IMR-90 (cell line): ENCODE measurements around the gene NOL6. TPM values are rescaled to one million over a fixed set of nuclear protein-coding genes. Genes with fewer than 3 reads are reported as not detected.

Experiments used
- ATAC-seq: fragments of 200-7000 bp; cut with Tn5 transposase; 2 replicates; pipeline ENCODE4 v1.9.1; 2020; ENCODE audit warnings: low read depth, mild to moderate bottlenecking, moderate library complexity
- BruUV-seq: library from RNA; stranded (reverse); fragments of 400-500 nt; replicated peaks from 2 replicates; lab custom pipeline; 2021; lab: Mats Ljungman, UMichigan
- CTCF ChIA-PET: fragments of 300-600 bp; formaldehyde crosslinking; extraction: SDS; loops from one replicate; lab custom pipeline; 2021; ENCODE audit warnings: antibody characterized with exemption; lab: Yijun Ruan, JAX
- POLR2A ChIA-PET: fragments of 300-600 bp; sonication (Branson Sonifier 250); formaldehyde crosslinking; loops from one replicate; lab custom pipeline; 2022; ENCODE audit warnings: antibody characterized with exemption; ENCODE audit not compliant: unreplicated experiment; lab: Charles Lee
- DNase-seq: peaks from one replicate; pipeline ENCODE4 v3.0.0; 2013
- H2AFZ ChIP-seq: replicated peaks from 2 replicates; pipeline ENCODE3; 2013; ENCODE audit warnings: low read length, mild to moderate bottlenecking; ENCODE audit not compliant: poor library complexity
- H2AK5ac ChIP-seq: 2 replicates; pipeline ENCODE4 v1.6.1; 2013; ENCODE audit warnings: low read depth, low read length, inconsistent platforms
- H2AK9ac ChIP-seq: replicated peaks from 2 replicates; pipeline ENCODE3; 2013; ENCODE audit warnings: mild to moderate bottlenecking, low read depth, low read length, moderate library complexity; ENCODE audit not compliant: poor library complexity
- H2BK120ac ChIP-seq: 2 replicates; pipeline ENCODE4 v1.6.1; 2013; ENCODE audit warnings: low read depth, low read length, inconsistent platforms
- H2BK15ac ChIP-seq: 3 replicates; pipeline ENCODE4 v1.6.1; 2013; ENCODE audit warnings: low read depth, low read length, inconsistent platforms
- H2BK20ac ChIP-seq: 2 replicates; pipeline ENCODE4 v1.6.1; 2013; ENCODE audit warnings: low read depth, mild to moderate bottlenecking, inconsistent platforms, low read length, moderate library complexity
- H2BK5ac ChIP-seq: 2 replicates; pipeline ENCODE4 v1.6.1; 2013; ENCODE audit warnings: mild to moderate bottlenecking, low read depth, low read length, inconsistent platforms; ENCODE audit not compliant: poor library complexity, severe bottlenecking
- H3K14ac ChIP-seq: replicated peaks from 2 replicates; pipeline ENCODE4 v1.6.1; 2013; ENCODE audit warnings: low read depth, low read length, inconsistent platforms
- H3K18ac ChIP-seq: 2 replicates; pipeline ENCODE4 v1.6.1; 2013; ENCODE audit warnings: low read depth, low read length, control low read depth
- H3K23ac ChIP-seq: 2 replicates; pipeline ENCODE4 v1.6.1; 2013; ENCODE audit warnings: low read depth, low read length, inconsistent platforms
- H3K27ac ChIP-seq: 2 replicates; pipeline ENCODE4 v1.5.1; 2013; ENCODE audit warnings: mild to moderate bottlenecking, control low read depth, low read length; ENCODE audit not compliant: insufficient read depth
- H3K27me3 ChIP-seq: 2 replicates; pipeline ENCODE4 v1.6.1; 2013; ENCODE audit warnings: low read length; ENCODE audit not compliant: control insufficient read depth, insufficient read depth
- H3K36me3 ChIP-seq: 2 replicates; pipeline ENCODE4 v1.6.1; 2013; ENCODE audit warnings: low read length, mixed read lengths; ENCODE audit not compliant: control insufficient read depth, insufficient read depth
- H3K4ac ChIP-seq: 2 replicates; pipeline ENCODE4 v1.6.1; 2013; ENCODE audit warnings: low read depth, low read length, inconsistent platforms
- H3K4me1 ChIP-seq: 2 replicates; pipeline ENCODE4 v1.6.1; 2013; ENCODE audit warnings: low read length, mixed read lengths; ENCODE audit not compliant: control insufficient read depth, insufficient read depth
- H3K4me2 ChIP-seq: 2 replicates; pipeline ENCODE4 v1.6.1; 2013; ENCODE audit warnings: low read depth, mild to moderate bottlenecking, control low read depth, low read length, moderate library complexity
- H3K4me3 ChIP-seq: 2 replicates; pipeline ENCODE4 v1.5.1; 2013; ENCODE audit warnings: low read depth, mild to moderate bottlenecking, control low read depth, low read length, moderate library complexity; ENCODE audit not compliant: insufficient read depth
- H3K56ac ChIP-seq: 2 replicates; pipeline ENCODE4 v1.6.1; 2013; ENCODE audit warnings: low read length, inconsistent platforms; ENCODE audit not compliant: insufficient read depth; ENCODE audit errors: extremely low read depth
- H3K79me1 ChIP-seq, 2 experiments: 2 replicates each; pipeline ENCODE4 v1.6.1; 2013; ENCODE audit warnings: low read length in 2 of 2, inconsistent platforms in 1 of 2, low read depth in 1 of 2
- H3K9ac ChIP-seq: 2 replicates; pipeline ENCODE4 v1.6.1; 2013; ENCODE audit warnings: low read depth, low read length, control low read depth
- H3K9me1 ChIP-seq: 2 replicates; pipeline ENCODE4 v1.6.1; 2013; ENCODE audit warnings: low read length, inconsistent platforms; ENCODE audit not compliant: insufficient read depth
- H3K9me3 ChIP-seq: 2 replicates; pipeline ENCODE4 v1.6.1; 2013; ENCODE audit warnings: low read length; ENCODE audit not compliant: control insufficient read depth, insufficient read depth
- H4K20me1 ChIP-seq: 2 replicates; pipeline ENCODE4 v1.6.1; 2013; ENCODE audit warnings: low read length, inconsistent platforms; ENCODE audit not compliant: insufficient read depth
- H4K5ac ChIP-seq: 2 replicates; pipeline ENCODE4 v1.6.1; 2013; ENCODE audit warnings: mild to moderate bottlenecking, low read depth, low read length, control low read depth
- H4K8ac ChIP-seq, 2 experiments: 2 replicates each; pipeline ENCODE4 v1.6.1; 2013; ENCODE audit warnings: low read depth in 2 of 2, low read length in 2 of 2, control low read depth in 1 of 2, inconsistent platforms in 1 of 2
- H4K91ac ChIP-seq: 2 replicates; pipeline ENCODE4 v1.6.1; 2013; ENCODE audit warnings: low read depth, low read length, inconsistent platforms; ENCODE audit not compliant: insufficient read depth
- BHLHE40 ChIP-seq: fragments of 150-350 bp; IDR thresholded peaks from 2 replicates; pipeline ENCODE4 v1.6.1; 2016; ENCODE audit warnings: mild to moderate bottlenecking, low read depth, low read length
- ELK1 ChIP-seq: fragments of 150-350 bp; IDR thresholded peaks from 2 replicates; pipeline ENCODE4 v1.6.1; 2016; ENCODE audit warnings: low read depth, mild to moderate bottlenecking, low read length, moderate library complexity, borderline replicate concordance
- FOS ChIP-seq: fragments of 150-350 bp; IDR thresholded peaks from 2 replicates; pipeline ENCODE4 v1.6.1; 2016; ENCODE audit warnings: low read depth, low read length
- MAZ ChIP-seq: IDR thresholded peaks from 2 replicates; pipeline ENCODE4 v1.6.1; 2012; ENCODE audit warnings: low read depth, mild to moderate bottlenecking, low read length, improper control_type of control experiment, moderate library complexity, borderline replicate concordance
- MXI1 ChIP-seq: IDR thresholded peaks from 2 replicates; pipeline ENCODE4 v1.6.1; 2012; ENCODE audit warnings: low read depth, mild to moderate bottlenecking, low read length, moderate library complexity, borderline replicate concordance
- NFE2L2 ChIP-seq: fragments of 150-350 bp; IDR thresholded peaks from 2 replicates; pipeline ENCODE4 v1.6.1; 2016; ENCODE audit warnings: low read depth, mild to moderate bottlenecking, low read length
- POLR2A ChIP-seq: IDR thresholded peaks from 2 replicates; pipeline ENCODE4 v1.6.1; 2012; ENCODE audit warnings: mild to moderate bottlenecking, low read depth, low read length
- RAD21 ChIP-seq: IDR thresholded peaks from 2 replicates; pipeline ENCODE4 v1.6.1; 2012; ENCODE audit warnings: low read length, improper control_type of control experiment
- RCOR1 ChIP-seq: IDR thresholded peaks from 2 replicates; pipeline ENCODE4 v1.6.1; 2012; ENCODE audit warnings: mild to moderate bottlenecking, low read length, improper control_type of control experiment; ENCODE audit not compliant: insufficient replicate concordance
- RFX5 ChIP-seq: IDR thresholded peaks from 2 replicates; pipeline ENCODE4 v1.8.0; 2012; ENCODE audit warnings: low read depth, mild to moderate bottlenecking, low read length, moderate library complexity
- USF2 ChIP-seq: fragments of 150-350 bp; IDR thresholded peaks from 2 replicates; pipeline ENCODE4 v1.6.1; 2017; ENCODE audit warnings: mild to moderate bottlenecking, antibody characterized with exemption, low read length, low read depth
- WGBS, 2 experiments: methylation state at CpG; one replicate each; pipeline versions ENCODE4 v1.1.5 to v1.1.7; 2013; ENCODE audit warnings: missing lambda C conversion rate in 2 of 2; ENCODE audit not compliant: insufficient read length in 1 of 2; ENCODE audit errors: extremely low coverage in 2 of 2; 5-methylcytosine and 5-hydroxymethylcytosine counted together
- dilution Hi-C: fragments of 300-500 bp; cut with HindIII; formaldehyde crosslinking; loops from one replicate; pipeline ENCODE4 v1.14.3; 2018; ENCODE audit warnings: low sequenced_read_pairs; ENCODE audit not compliant: unreplicated experiment
- in situ Hi-C: fragments of 300-500 bp; cut with MboI; formaldehyde crosslinking; loops from 3 replicates; pipeline ENCODE4 v1.14.3; 2019; ENCODE audit warnings: low sequenced_read_pairs, inconsistent platforms, mixed read lengths
- intact Hi-C: fragments of 100-400 bp; cut with micrococcal nuclease; formaldehyde crosslinking; loops from 2 replicates; pipeline ENCODE4 v1.10.0; 2022
- polyA plus RNA-seq, 3 experiments: library from polyadenylated mRNA; depleted of rRNA; stranded (reverse); fragments of >200 nt; gene quantifications; 2 replicates each; pipeline ENCODE4 v1.2.3, GENCODE V29; 2012; ENCODE audit warnings: low replicate concordance in 1 of 3
- total RNA-seq: library from RNA; depleted of rRNA; stranded (reverse); fragments of >200 nt; gene quantifications from 2 replicates; pipeline ENCODE4 v1.2.3, GENCODE V29; 2012

Gene NOL6
- total and polyA plus RNA-seq, 2 of the 4 experiments (the other 2 are of a cell fraction): 47.3 to 71.7 TPM

GRCh38 chr9:33440609-33441008, 33.1 kb downstream of the NOL6 start:
- no peaks in the 10 kb centered on the region for H4K20me1 ChIP-seq
- H3K4me3 ChIP-seq: no peak overlapping the region
- H3K9me3 ChIP-seq: no peaks in the 10 kb centered on the region
- no peak overlapping the region for H2AFZ ChIP-seq
- H3K23ac ChIP-seq: no peak overlapping the region
- H4K91ac ChIP-seq: no peak overlapping the region
- POLR2A ChIA-PET: no interaction called here
- dilution Hi-C loops (no loop called here), intact Hi-C loops (no loop called here), in situ Hi-C loops (no loop called here)
- ATAC-seq (no peak), DNase-seq (no peak)
- H3K14ac ChIP-seq: no peak overlapping the region
- H3K4ac ChIP-seq: no peak overlapping the region
- no peak overlapping the region for H3K4me2 ChIP-seq
- no peak overlapping the region for H3K27ac ChIP-seq
- H3K18ac ChIP-seq: no peak overlapping the region
- peaks cover 23% of the 10 kb centered on the region for H3K27me3 ChIP-seq
- no peak overlapping the region for H4K5ac ChIP-seq
- H2AK5ac ChIP-seq: no peak overlapping the region
- no peak overlapping the region for H2BK120ac ChIP-seq
- H3K56ac ChIP-seq: no peak overlapping the region
- 0 out of 2 replicates have a peak, but pooled peaks cover 4% of the 10 kb centered on the region for H3K9me1 ChIP-seq
- no peak overlapping the region for H2BK20ac ChIP-seq
- no CpG with 5 or more reads among the region's 1 CpG for WGBS, 2 experiments
- H2BK5ac ChIP-seq: no peak overlapping the region
- CTCF ChIA-PET: no interaction called here
- H3K79me1 ChIP-seq: no peaks in the 10 kb centered on the region
- H2AK9ac ChIP-seq: no peak overlapping the region
- TF ChIP-seq POLR2A (no peak), NFE2L2 (no peak), BHLHE40 (no peak), MXI1 (no peak), FOS (no peak), RAD21 (no peak), MAZ (no peak), ELK1 (no peak), USF2 (no peak), RCOR1 (no peak), RFX5 (no peak)
- H3K9ac ChIP-seq: no peak overlapping the region
- H4K8ac ChIP-seq: no peak overlapping the region
- no TSS peak for BruUV-seq
- peaks cover 2% of the 10 kb centered on the region; the same call in 1 of the 2 replicates for H3K4me1 ChIP-seq
- H3K36me3 ChIP-seq: no peaks in the 10 kb centered on the region
- H2BK15ac ChIP-seq: no peak overlapping the region
